DOHH2 (cell line): ENCODE data around the gene RARG.

Source experiments
- CTCF ChIP-seq: fragments of 200-600 bp; sonication (generic); IDR thresholded peaks from one replicate; pipeline ENCODE4 v1.5.1; 2014; ENCODE audit warnings: antibody characterized with exemption, mild to moderate bottlenecking, low read depth, low read length; ENCODE audit not compliant: poor library complexity, severe bottlenecking
- EZH2phosphoT487 ChIP-seq: fragments of 200-600 bp; sonication (generic); IDR thresholded peaks from 2 replicates; pipeline ENCODE4 v1.6.1; 2017; ENCODE audit warnings: borderline replicate concordance, mild to moderate bottlenecking, antibody characterized with exemption, low read length, moderate library complexity, mixed read lengths

GRCh38 chr12:53201177-53201541 is 30.9 kb downstream of the RARG start:
- TF ChIP-seq CTCF (no peak), EZH2phosphoT487 (no peak)
